ENCODE results near the gene FGF1.

The FGF1 gene

DNA sequence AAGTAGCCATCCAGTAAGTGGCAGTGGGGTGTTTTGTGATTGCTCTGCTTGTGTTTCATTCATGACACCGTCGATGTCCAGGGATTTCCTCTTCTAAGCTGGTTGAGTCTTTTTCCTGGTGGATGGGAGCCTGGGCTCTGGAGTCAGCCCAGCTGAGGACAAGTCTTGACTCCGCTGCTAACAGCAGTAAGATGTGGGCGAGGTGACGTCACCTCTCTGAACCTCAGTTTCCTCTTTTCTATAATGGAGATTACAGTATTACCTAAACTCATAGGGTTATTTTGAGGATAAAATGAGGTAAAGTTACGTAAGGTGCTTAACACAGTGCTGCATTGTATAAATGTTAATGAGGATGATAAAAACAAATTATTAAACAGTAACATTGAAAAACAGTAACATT is 21.3 kb downstream of the FGF1 start:
- no peak overlapping the region for H3K9ac ChIP-seq
- peaks cover 0 to 21% (median 2%) of the 10 kb centered on the region in 10 experiments; a peak in 8 of 20 replicates for H3K4me1 ChIP-seq
- no peaks in the 10 kb centered on the region for H4K20me1 ChIP-seq
- no peaks in the 10 kb centered on the region for H3K27me3 ChIP-seq
- H3K4me2 ChIP-seq = peak overlapping the region in 5 of 11 experiments; percentile 10 to 44 (median 42); a peak in 7 of 22 replicates
- H3K4me3 ChIP-seq = no peak overlapping the region
- peaks cover 0 to 17% (median 8%) of the 10 kb centered on the region in 11 experiments; a peak in 10 of 22 replicates for H3K9me3 ChIP-seq (replicated peaks in 1 of 11)
- TF ChIP-seq Cebpa-rat (IDR thresholded peaks at IDR 0.05) = no peak
- no peak overlapping the region for H3K27ac ChIP-seq
- no peaks in the 10 kb centered on the region for H3K36me3 ChIP-seq

DNA sequence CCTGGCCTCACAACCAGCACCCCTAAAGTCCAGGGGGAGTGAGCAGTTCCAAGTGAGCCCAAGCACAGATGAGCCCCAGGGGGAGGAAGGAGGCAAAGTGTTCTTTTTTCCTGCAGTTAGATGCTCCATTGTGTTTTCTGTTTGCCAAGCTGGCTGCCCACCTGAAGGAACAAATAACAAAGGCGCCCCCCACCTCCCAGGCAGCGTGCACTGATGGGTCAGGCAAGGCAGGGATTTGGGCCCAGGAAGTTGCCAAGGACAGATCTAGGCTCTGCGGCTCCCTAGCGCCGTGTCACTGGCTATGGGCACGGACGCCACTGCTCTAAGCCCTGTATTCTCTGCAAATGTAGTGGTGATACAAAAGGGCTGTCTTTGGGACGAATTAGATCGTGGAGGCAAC is 21.8 kb downstream of the FGF1 start:
- no peak for TF ChIP-seq Cebpa-rat (IDR thresholded peaks at IDR 0.05)
- H3K9me3 ChIP-seq (replicated peaks in 1 of 11) = peaks cover 0 to 17% (median 8%) of the 10 kb centered on the region in 11 experiments; a peak in 10 of 22 replicates
- H3K9ac ChIP-seq = no peak overlapping the region
- H3K4me1 ChIP-seq = peaks cover 0 to 21% (median 2%) of the 10 kb centered on the region in 10 experiments; a peak in 8 of 20 replicates
- no peaks in the 10 kb centered on the region for H3K36me3 ChIP-seq
- H3K27ac ChIP-seq = no peak overlapping the region
- no peaks in the 10 kb centered on the region for H4K20me1 ChIP-seq
- H3K4me2 ChIP-seq = peak overlapping the region in 2 of 11 experiments; percentile 10 to 11; a peak in 3 of 22 replicates
- H3K27me3 ChIP-seq = no peaks in the 10 kb centered on the region
- H3K4me3 ChIP-seq = no peak overlapping the region

- Histone ChIP-seq H3K36me3 (no peaks in the 10 kb centered on the region), H3K4me2 (peak overlapping the region in 1 of 11 experiments; percentile 2; a peak in 1 of 22 replicates), H3K9me3 (replicated peaks in 1 of 11) (peaks cover 0 to 17% (median 8%) of the 10 kb centered on the region in 11 experiments; a peak in 10 of 22 replicates), H3K4me1 (peaks cover 0 to 21% (median 2%) of the 10 kb centered on the region in 10 experiments; a peak in 8 of 20 replicates), H4K20me1 (no peaks in the 10 kb centered on the region), H3K27me3 (no peaks in the 10 kb centered on the region), H3K4me3 (no peak overlapping the region), H3K27ac (no peak overlapping the region), H3K9ac (no peak overlapping the region)
- TF ChIP-seq Cebpa-rat (IDR thresholded peaks at IDR 0.05) = no peak
Measured at GRCh38 chr5:142663246-142663645, 22.6 kb downstream of the FGF1 start.

- Histone ChIP-seq H3K36me3 (no peaks in the 10 kb centered on the region), H3K27ac (no peak overlapping the region), H3K9me3 (replicated peaks in 1 of 11) (peaks cover 0 to 17% (median 8%) of the 10 kb centered on the region in 11 experiments; a peak in 10 of 22 replicates), H3K4me2 (no peak overlapping the region), H3K9ac (no peak overlapping the region), H3K27me3 (no peaks in the 10 kb centered on the region), H3K4me3 (no peak overlapping the region), H3K4me1 (peaks cover 0 to 21% (median 2%) of the 10 kb centered on the region in 10 experiments; a peak in 8 of 20 replicates), H4K20me1 (no peaks in the 10 kb centered on the region)
- no peak for TF ChIP-seq Cebpa-rat (IDR thresholded peaks at IDR 0.05)
Measured at GRCh38 chr5:142661957-142662356, 23.9 kb downstream of the FGF1 start.

GRCh38 chr5:142661143-142661542 is 24.7 kb downstream of the FGF1 start:
- H3K27ac ChIP-seq = no peak overlapping the region
- TF ChIP-seq Cebpa-rat (IDR thresholded peaks at IDR 0.05) = no peak
- no peak overlapping the region for H3K4me2 ChIP-seq
- H3K4me3 ChIP-seq = no peak overlapping the region
- no peaks in the 10 kb centered on the region for H3K36me3 ChIP-seq
- H3K4me1 ChIP-seq = peaks cover 0 to 21% (median 2%) of the 10 kb centered on the region in 10 experiments; a peak in 8 of 20 replicates
- H3K9ac ChIP-seq = no peak overlapping the region
- peaks cover 0 to 17% (median 8%) of the 10 kb centered on the region in 11 experiments; a peak in 10 of 22 replicates for H3K9me3 ChIP-seq (replicated peaks in 1 of 11)
- H3K27me3 ChIP-seq = no peaks in the 10 kb centered on the region
- H4K20me1 ChIP-seq = no peaks in the 10 kb centered on the region

DNA sequence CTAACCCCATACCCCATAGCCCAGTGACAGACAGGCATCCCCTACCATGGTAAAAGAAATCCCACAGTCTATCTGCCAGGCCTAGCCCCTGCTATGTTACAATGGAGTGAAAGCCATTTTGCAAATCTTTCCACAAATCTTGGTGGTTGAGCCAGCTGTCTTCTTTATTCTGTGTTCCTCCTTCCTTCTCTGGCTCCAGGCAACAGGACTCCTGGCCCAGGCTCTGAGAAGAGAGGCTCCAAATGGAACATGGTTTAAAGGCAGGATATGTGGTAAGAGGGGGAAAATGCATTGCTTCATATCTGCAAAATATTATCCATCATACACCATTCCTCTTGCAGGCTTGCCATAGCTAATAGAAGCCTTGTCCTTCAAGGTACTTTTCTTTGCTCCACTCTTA is 25.2 kb downstream of the FGF1 start:
- no peak overlapping the region for H3K4me3 ChIP-seq
- H3K27me3 ChIP-seq = no peaks in the 10 kb centered on the region
- no peaks in the 10 kb centered on the region for H3K36me3 ChIP-seq
- H3K4me1 ChIP-seq = peaks cover 0 to 21% (median 2%) of the 10 kb centered on the region in 10 experiments; a peak in 8 of 20 replicates
- no peak overlapping the region for H3K9ac ChIP-seq
- peaks cover 0 to 17% (median 8%) of the 10 kb centered on the region in 11 experiments; a peak in 10 of 22 replicates for H3K9me3 ChIP-seq (replicated peaks in 1 of 11)
- H3K4me2 ChIP-seq = no peak overlapping the region
- H4K20me1 ChIP-seq = no peaks in the 10 kb centered on the region
- no peak for TF ChIP-seq Cebpa-rat (IDR thresholded peaks at IDR 0.05)
- H3K27ac ChIP-seq = no peak overlapping the region

DNA sequence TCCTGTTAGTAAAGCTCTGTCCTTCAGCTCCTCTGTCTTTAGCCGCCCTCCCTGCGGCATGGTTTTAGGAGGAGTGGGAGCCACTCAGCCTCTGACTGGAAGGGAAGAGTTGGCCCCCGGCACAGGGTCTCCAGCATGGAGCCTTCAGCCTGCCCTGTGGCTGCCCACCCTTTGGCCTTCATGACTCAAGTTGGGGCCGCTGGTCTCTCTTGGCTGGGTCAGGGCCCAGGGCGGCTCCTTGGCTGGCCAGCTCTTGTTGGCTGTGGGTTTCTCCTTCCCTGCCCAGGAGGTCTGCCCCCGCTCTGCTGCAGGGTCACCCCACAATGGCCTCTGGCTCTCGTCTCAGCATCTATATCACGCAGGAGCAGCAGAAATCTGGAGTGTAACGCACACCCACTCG is 25.7 kb downstream of the FGF1 start:
- H4K20me1 ChIP-seq = no peaks in the 10 kb centered on the region
- no peaks in the 10 kb centered on the region for H3K36me3 ChIP-seq
- H3K4me2 ChIP-seq = no peak overlapping the region
- H3K4me3 ChIP-seq = no peak overlapping the region
- H3K9me3 ChIP-seq (replicated peaks in 1 of 11) = peaks cover 0 to 17% (median 8%) of the 10 kb centered on the region in 11 experiments; a peak in 10 of 22 replicates
- no peak overlapping the region for H3K9ac ChIP-seq
- peaks cover 0 to 5% (median 3%) of the 10 kb centered on the region in 11 experiments; a peak in 10 of 22 replicates for H3K27me3 ChIP-seq
- TF ChIP-seq Cebpa-rat (IDR thresholded peaks at IDR 0.05) = no peak
- H3K4me1 ChIP-seq = peaks cover 0 to 21% (median 2%) of the 10 kb centered on the region in 10 experiments; a peak in 8 of 20 replicates
- H3K27ac ChIP-seq = no peak overlapping the region

DNA sequence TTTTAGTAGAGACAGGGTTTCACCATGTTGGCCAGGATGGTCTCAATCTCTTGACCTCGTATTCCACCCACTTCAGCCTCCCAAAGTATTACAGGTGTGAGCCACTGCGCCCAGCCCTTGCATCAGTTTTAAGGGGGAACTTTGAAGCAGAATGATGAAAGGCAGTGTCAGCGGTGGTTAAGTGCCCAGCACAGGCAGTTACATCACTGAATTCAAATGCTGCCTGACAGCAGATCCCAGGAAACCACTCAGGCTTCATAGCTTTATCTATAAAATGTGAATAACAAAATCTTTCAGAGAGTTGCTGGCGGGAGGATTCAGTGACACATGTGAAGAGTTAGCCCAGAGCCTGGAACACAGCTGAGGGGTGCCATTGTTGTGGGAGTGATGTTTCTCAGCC is 26.5 kb downstream of the FGF1 start:
- Histone ChIP-seq H3K4me3 (no peak overlapping the region), H3K36me3 (no peaks in the 10 kb centered on the region), H3K4me2 (no peak overlapping the region), H3K9me3 (replicated peaks in 1 of 11) (peaks cover 0 to 17% (median 8%) of the 10 kb centered on the region in 11 experiments; a peak in 10 of 22 replicates), H3K9ac (no peak overlapping the region), H3K27ac (no peak overlapping the region), H3K4me1 (peaks cover 0 to 17% (median under 1%) of the 10 kb centered on the region in 10 experiments; a peak in 8 of 20 replicates), H3K27me3 (peaks cover 0 to 12% (median 9%) of the 10 kb centered on the region in 11 experiments; a peak in 10 of 22 replicates), H4K20me1 (no peaks in the 10 kb centered on the region)
- no peak for TF ChIP-seq Cebpa-rat (IDR thresholded peaks at IDR 0.05)

GRCh38 chr5:142658278-142658677 is 27.6 kb downstream of the FGF1 start:
- Histone ChIP-seq H3K27me3 (peaks cover 0 to 14% (median 9%) of the 10 kb centered on the region in 11 experiments; a peak in 10 of 22 replicates), H3K4me2 (no peak overlapping the region)
- no peak for TF ChIP-seq Cebpa-rat (IDR thresholded peaks at IDR 0.05)

More at GRCh38 chr5:142658278-142658677, 27.6 kb downstream of the FGF1 start:
- Histone ChIP-seq H3K27ac (no peak overlapping the region), H3K9ac (no peak overlapping the region), H3K4me1 (peaks cover 0 to 6% (median 2%) of the 10 kb centered on the region in 10 experiments; a peak in 12 of 20 replicates), H3K9me3 (replicated peaks in 1 of 11) (peaks cover 0 to 17% (median 8%) of the 10 kb centered on the region in 11 experiments; a peak in 10 of 22 replicates), H4K20me1 (no peaks in the 10 kb centered on the region), H3K4me3 (no peak overlapping the region), H3K36me3 (no peaks in the 10 kb centered on the region)
